HG02571 (cell line): ENCODE results near the gene USP37.

Source experiments
- ATAC-seq: cut with Tn5 transposase; IDR thresholded peaks from one replicate; pipeline ENCODE4 v1.9.1; 2021; ENCODE audit warnings: mild to moderate bottlenecking, moderate library complexity; ENCODE audit not compliant: unreplicated experiment

USP37 gene

GRCh38 chr2:218568190-218569037 lies at the start of gene USP37, which contains the start of gene CNOT9:
Gene USP37 (minus strand): TSS chr2:218568351. CDS start chr2:218558653, 9,698 bp downstream.
Gene CNOT9 (plus strand): TSS chr2:218568839. CDS start chr2:218568955, 116 bp downstream.
- peak; percentile 76 for ATAC-seq

- ATAC-seq = no peak
These were observed 47.7 kb upstream of the USP37 start for GRCh38 chr2:218615868-218616315.

GRCh38 chr2:218607436-218608115 lies 39.4 kb upstream of the USP37 start, which contains the start of gene PLCD4:
Gene PLCD4 (plus strand): TSS chr2:218607899. CDS start chr2:218615740, 7,841 bp downstream.
- no peak for ATAC-seq

- ATAC-seq = no peak
These were observed 37.3 kb upstream of the USP37 start for GRCh38 chr2:218605432-218605831.

- ATAC-seq = no peak
These were observed 17.4 kb upstream of the USP37 start for GRCh38 chr2:218585541-218585940.

GRCh38 chr2:218583983-218584850 lies 16.1 kb upstream of the USP37 start:
- no peak for ATAC-seq

GRCh38 chr2:218582076-218582475 lies 13.9 kb upstream of the USP37 start:
- ATAC-seq = no peak

GRCh38 chr2:218578272-218578877 lies 10.2 kb upstream of the USP37 start:
- no peak for ATAC-seq

- no peak for ATAC-seq
These were observed 9.5 kb upstream of the USP37 start for GRCh38 chr2:218577482-218578220.

- ATAC-seq = no peak
These were observed 8.7 kb upstream of the USP37 start for GRCh38 chr2:218576854-218577253.

- ATAC-seq = no peak
These were observed 2.7 kb upstream of the USP37 start for GRCh38 chr2:218570850-218571249.

GRCh38 chr2:218569661-218570500 lies 1.7 kb upstream of the USP37 start:
- no peak for ATAC-seq

- ATAC-seq = peak; percentile 19
These were observed 884 bp upstream of the USP37 start for GRCh38 chr2:218569038-218569431.

GRCh38 chr2:218567797-218568189 lies 358 bp downstream of the USP37 start:
- peak; percentile 35 for ATAC-seq

- no peak for ATAC-seq
These were observed 1.9 kb downstream of the USP37 start for GRCh38 chr2:218566296-218566695.

GRCh38 chr2:218564056-218564455 lies 4.1 kb downstream of the USP37 start:
- ATAC-seq = no peak

- ATAC-seq = no peak
These were observed 9.2 kb downstream of the USP37 start for GRCh38 chr2:218558986-218559385.

- no peak for ATAC-seq
These were observed 10.2 kb downstream of the USP37 start for GRCh38 chr2:218557941-218558340.

- ATAC-seq = no peak
These were observed 12.6 kb downstream of the USP37 start for GRCh38 chr2:218555527-218555926.
